RWPE1 (cell line): ENCODE results near the gene PRRT1.
"Not testable (repeated sequence)": the region's sequence is repeated elsewhere in the genome, so short reads cannot be mapped to it uniquely, and the experiment has no call there.

ENCODE experiments used
- CTCF ChIA-PET: fragments of 350-600 bp; sonication (Branson Sonifier 250); formaldehyde crosslinking; extraction: SDS; loops from one replicate; lab custom pipeline; 2021; lab: Yijun Ruan, JAX
- POLR2A ChIA-PET: fragments of 400-600 bp; formaldehyde crosslinking; extraction: SDS; loops from one replicate; lab custom pipeline; 2020; ENCODE audit warnings: antibody characterized with exemption; ENCODE audit not compliant: low non-redundant PET; lab: Yijun Ruan, JAX
- DNase-seq: peaks from one replicate; pipeline ENCODE4 v3.0.0; 2012; ENCODE audit warnings: low spot score
- H3K27ac ChIP-seq: fragments of 450-650 bp; 2 replicates; pipeline ENCODE4 v1.5.1; 2017
- CTCF ChIP-seq: fragments of 450-650 bp; conservative IDR thresholded peaks from 2 replicates; pipeline ENCODE4 v1.5.1; 2017; ENCODE audit warnings: low read depth, mild to moderate bottlenecking

PRRT1 gene

DNA sequence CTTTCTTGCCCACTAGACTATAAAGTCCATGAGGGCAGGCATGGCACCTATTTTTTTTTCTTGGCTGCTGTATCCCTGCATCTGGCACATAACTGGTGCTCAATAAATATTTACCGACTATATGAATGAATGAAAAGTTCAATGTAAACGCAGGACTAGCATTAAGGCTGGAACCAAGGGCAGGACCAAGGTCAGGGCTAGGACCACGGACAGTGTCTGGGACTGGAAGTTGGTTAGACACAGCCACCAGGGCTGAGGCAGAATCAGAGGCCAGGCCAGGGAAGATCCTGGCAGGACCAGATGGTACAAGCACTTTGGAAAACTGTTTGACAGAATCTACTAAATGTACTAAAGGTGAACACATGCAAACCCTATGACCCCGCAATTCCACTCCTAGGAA, 46.3 kb downstream of the PRRT1 start:
- no peak for DNase-seq
- ChIA-PET CTCF (no interaction called here), POLR2A (no interaction called here)
- no peak overlapping the region for H3K27ac ChIP-seq
- TF ChIP-seq CTCF: no peak

DNA sequence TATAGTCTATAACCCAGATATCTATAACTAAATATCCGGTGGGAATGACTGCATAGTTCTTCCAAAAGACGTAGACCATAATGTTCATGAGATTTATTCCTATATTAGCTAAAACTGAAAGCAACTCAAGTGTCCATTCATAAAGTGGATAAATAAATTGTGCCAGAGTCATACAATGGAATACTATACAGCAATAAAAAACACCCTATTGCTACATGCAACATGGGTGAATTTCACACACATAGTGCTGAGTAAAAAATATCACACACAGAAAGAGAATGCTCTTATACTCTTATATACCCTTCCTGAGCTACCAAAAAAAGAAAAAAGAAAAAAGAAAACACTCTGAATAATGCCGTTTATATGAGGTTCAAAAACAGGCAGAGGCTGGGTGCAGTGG, 49.5 kb downstream of the PRRT1 start:
- no peak overlapping the region for H3K27ac ChIP-seq
- ChIA-PET CTCF (no interaction called here), POLR2A (no interaction called here)
- TF ChIP-seq CTCF: no peak
- no peak for DNase-seq

DNA sequence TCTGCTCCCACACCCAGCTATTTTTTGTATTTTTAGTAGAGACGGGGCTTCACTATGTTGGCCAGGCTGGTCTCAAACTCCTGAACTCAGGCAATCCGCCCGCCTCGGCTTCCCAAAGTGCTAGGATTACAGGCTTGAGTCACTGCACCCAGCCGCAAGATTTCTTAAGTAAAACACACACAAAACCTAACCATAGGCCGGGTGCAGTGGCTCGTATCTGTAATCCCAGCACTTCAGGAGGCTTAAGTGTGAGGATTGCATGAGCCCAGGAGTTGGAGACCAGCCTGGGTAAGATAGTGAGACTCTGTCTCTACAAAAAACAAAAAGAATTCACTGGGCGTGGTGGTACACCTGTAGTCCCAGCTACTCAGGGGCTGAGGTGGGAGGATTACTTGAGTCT, 51.5 kb downstream of the PRRT1 start:
- POLR2A ChIA-PET, DNase-seq, H3K27ac ChIP-seq: not testable (repeated sequence)
- CTCF ChIA-PET: interaction anchor here (0.6 to 0.7 kb wide), 2 partner anchors 8 to 511 kb away, joined by 3 read pairs; no protein-coding TSS in a partner anchor
